Effector memory CD4-positive, alpha-beta T cell (primary cell): ENCODE results near the gene ITGA11.

ENCODE experiments used
- DNase-seq, 3 donors: peaks; one replicate each; pipeline ENCODE4 v3.0.0-alpha.2; 2020
- H3K27ac ChIP-seq: 2 replicates; pipeline ENCODE4 v1.7.0; 2013; ENCODE audit warnings: mild to moderate bottlenecking, low read length, moderate library complexity; ENCODE audit not compliant: insufficient read depth, poor library complexity, severe bottlenecking
- H3K27me3 ChIP-seq: replicated peaks from 2 replicates; pipeline ENCODE4 v1.7.0; 2013; ENCODE audit warnings: mild to moderate bottlenecking, low read length; ENCODE audit not compliant: insufficient read depth, control insufficient read depth, poor library complexity, severe bottlenecking
- H3K36me3 ChIP-seq: 2 replicates; pipeline ENCODE4 v1.7.0; 2013; ENCODE audit warnings: mild to moderate bottlenecking, low read length, moderate library complexity; ENCODE audit not compliant: control insufficient read depth, insufficient read depth
- H3K4me1 ChIP-seq: 2 replicates; pipeline ENCODE4 v1.7.0; 2013; ENCODE audit warnings: low read length, mild to moderate bottlenecking; ENCODE audit not compliant: control insufficient read depth, insufficient read depth, poor library complexity, severe bottlenecking
- H3K4me3 ChIP-seq: 2 replicates; pipeline ENCODE4 v1.7.0; 2013; ENCODE audit warnings: low read length, low read depth, mild to moderate bottlenecking; ENCODE audit not compliant: insufficient read depth, poor library complexity, severe bottlenecking
- H3K9me3 ChIP-seq: 2 replicates; pipeline ENCODE4 v1.7.0; 2013; ENCODE audit warnings: mild to moderate bottlenecking, low read length, moderate library complexity; ENCODE audit not compliant: control insufficient read depth

Gene ITGA11

GRCh38 chr15:68346979-68347378 is 85.0 kb downstream of the ITGA11 start:
- no peaks in the 10 kb centered on the region for H3K9me3 ChIP-seq
- H3K36me3 ChIP-seq, result no peaks in the 10 kb centered on the region
- H3K27ac ChIP-seq, result no peak overlapping the region

GRCh38 chr15:68345481-68345880 is 86.5 kb downstream of the ITGA11 start:
- no peaks in the 10 kb centered on the region for H3K36me3 ChIP-seq
- no peak overlapping the region for H3K27ac ChIP-seq
- H3K4me1 ChIP-seq, result no peaks in the 10 kb centered on the region
- no peaks in the 10 kb centered on the region for H3K9me3 ChIP-seq
- no peaks in the 10 kb centered on the region for H3K27me3 ChIP-seq
- DNase-seq, result no peak
- no peak overlapping the region for H3K4me3 ChIP-seq

More at GRCh38 chr15:68346979-68347378, 85.0 kb downstream of the ITGA11 start:
- DNase-seq, result no peak
- Histone ChIP-seq H3K27me3 (no peaks in the 10 kb centered on the region), H3K4me3 (no peak overlapping the region), H3K4me1 (no peaks in the 10 kb centered on the region)

GRCh38 chr15:68344600-68344999 is 87.4 kb downstream of the ITGA11 start:
- no peak overlapping the region for H3K4me3 ChIP-seq
- H3K4me1 ChIP-seq, result no peaks in the 10 kb centered on the region
- H3K27me3 ChIP-seq, result no peaks in the 10 kb centered on the region
- no peak overlapping the region for H3K27ac ChIP-seq
- DNase-seq, result no peak
- H3K9me3 ChIP-seq, result no peaks in the 10 kb centered on the region
- no peaks in the 10 kb centered on the region for H3K36me3 ChIP-seq

GRCh38 chr15:68343579-68344225 is 88.3 kb downstream of the ITGA11 start:
- Histone ChIP-seq H3K9me3 (no peaks in the 10 kb centered on the region), H3K4me3 (no peak overlapping the region), H3K27ac (no peak overlapping the region), H3K27me3 (no peaks in the 10 kb centered on the region), H3K36me3 (no peaks in the 10 kb centered on the region), H3K4me1 (no peaks in the 10 kb centered on the region)
- no peak for DNase-seq

- DNase-seq, result no peak
- Histone ChIP-seq H3K36me3 (no peaks in the 10 kb centered on the region), H3K4me3 (no peak overlapping the region), H3K4me1 (no peaks in the 10 kb centered on the region), H3K27me3 (no peaks in the 10 kb centered on the region), H3K27ac (no peak overlapping the region), H3K9me3 (no peaks in the 10 kb centered on the region)
These were observed 89.9 kb downstream of the ITGA11 start for GRCh38 chr15:68341760-68342725.

GRCh38 chr15:68340726-68341671 is 91.0 kb downstream of the ITGA11 start:
- Histone ChIP-seq H3K27me3 (no peaks in the 10 kb centered on the region), H3K4me3 (no peak overlapping the region), H3K36me3 (no peaks in the 10 kb centered on the region), H3K4me1 (no peaks in the 10 kb centered on the region), H3K9me3 (no peaks in the 10 kb centered on the region), H3K27ac (no peak overlapping the region)
- no peak for DNase-seq

- H3K9me3 ChIP-seq, result no peaks in the 10 kb centered on the region
- no peak overlapping the region for H3K27ac ChIP-seq
- no peak for DNase-seq
- H3K4me1 ChIP-seq, result no peaks in the 10 kb centered on the region
- H3K4me3 ChIP-seq, result no peak overlapping the region
- H3K27me3 ChIP-seq, result no peaks in the 10 kb centered on the region
- H3K36me3 ChIP-seq, result no peaks in the 10 kb centered on the region
These were observed 92.5 kb downstream of the ITGA11 start for GRCh38 chr15:68339481-68339880.

GRCh38 chr15:68337826-68338225 is 94.1 kb downstream of the ITGA11 start:
- DNase-seq, result no peak
- Histone ChIP-seq H3K36me3 (no peaks in the 10 kb centered on the region), H3K4me1 (no peaks in the 10 kb centered on the region), H3K4me3 (no peak overlapping the region), H3K27ac (no peak overlapping the region), H3K27me3 (no peaks in the 10 kb centered on the region), H3K9me3 (no peaks in the 10 kb centered on the region)

GRCh38 chr15:68336516-68336915 is 95.4 kb downstream of the ITGA11 start:
- no peaks in the 10 kb centered on the region for H3K4me1 ChIP-seq
- no peaks in the 10 kb centered on the region for H3K36me3 ChIP-seq

More at GRCh38 chr15:68336516-68336915, 95.4 kb downstream of the ITGA11 start:
- Histone ChIP-seq H3K4me3 (no peak overlapping the region), H3K27ac (no peak overlapping the region), H3K27me3 (no peaks in the 10 kb centered on the region), H3K9me3 (no peaks in the 10 kb centered on the region)
- no peak for DNase-seq
